ENCODE results near the gene CDK14. TPM values are rescaled to one million over a fixed set of nuclear protein-coding genes. Genes with fewer than 3 reads are reported as not detected.

CDK14 gene
- total and polyA plus RNA-seq, 2 donors (not counting 1 experiment from before 2014, with no cell fraction given): 23.6 to 41.1 TPM

- Histone ChIP-seq H3K27ac (ENCODE audit: insufficient read depth, low read length) (no peak overlapping the region), H3K9me3 (ENCODE audit: control insufficient read depth, insufficient read depth, low read depth, low read length) (no peaks in the 10 kb centered on the region), H2AFZ (ENCODE audit: low read length) (no peak overlapping the region), H3K4me1 (ENCODE audit: control insufficient read depth, extremely low read depth, insufficient read depth, low read length) (no peaks in the 10 kb centered on the region), H3K9ac (ENCODE audit: insufficient read depth, low read length) (no peak overlapping the region), H3K4me3 (replicated peaks in 1 of 4; ENCODE audit: control extremely low read depth in 1 of 4, insufficient read depth in 1 of 4, low read depth in 3 of 4, low read length in 4 of 4) (no peak overlapping the region), H4K20me1 (ENCODE audit: control insufficient read depth, extremely low read depth, insufficient read depth, low read length) (no peaks in the 10 kb centered on the region), H3K36me3 (ENCODE audit: control insufficient read depth, insufficient read depth, low read length) (no peaks in the 10 kb centered on the region), H3K79me2 (ENCODE audit: control insufficient read depth, insufficient read depth, low read length) (no peaks in the 10 kb centered on the region), H3K4me2 (ENCODE audit: extremely low read depth, insufficient read depth, low read length) (no peak overlapping the region), H3K27me3 (ENCODE audit: control insufficient read depth, insufficient read depth, low read length) (no peaks in the 10 kb centered on the region)
- TF ChIP-seq EZH2 (IDR thresholded peaks at IDR 0.05; ENCODE audit: low read length, missing control alignments): no peak
- no peak for TF ChIP-seq CTCF (conservative IDR thresholded peaks at IDR 0.05 in 1 of 2, IDR thresholded peaks at IDR 0.05 in 1 of 2; ENCODE audit: low read depth in 1 of 2, low read length in 2 of 2)
- DNase-seq (ENCODE audit: low read depth in 2 of 2): no peak
Measured at GRCh38 chr7:90894122-90894521, 298.0 kb downstream of the CDK14 start.

- H3K27me3 ChIP-seq (ENCODE audit: control insufficient read depth, insufficient read depth, low read length): no peaks in the 10 kb centered on the region
- H3K4me2 ChIP-seq (ENCODE audit: extremely low read depth, insufficient read depth, low read length): no peak overlapping the region
- H3K79me2 ChIP-seq (ENCODE audit: control insufficient read depth, insufficient read depth, low read length): no peaks in the 10 kb centered on the region
- no peak overlapping the region for H2AFZ ChIP-seq (ENCODE audit: low read length)
- no peak for DNase-seq (ENCODE audit: low read depth in 2 of 2)
- no peaks in the 10 kb centered on the region for H3K4me1 ChIP-seq (ENCODE audit: control insufficient read depth, extremely low read depth, insufficient read depth, low read length)
- no peaks in the 10 kb centered on the region for H4K20me1 ChIP-seq (ENCODE audit: control insufficient read depth, extremely low read depth, insufficient read depth, low read length)
- TF ChIP-seq EZH2 (IDR thresholded peaks at IDR 0.05; ENCODE audit: low read length, missing control alignments) (no peak), CTCF (conservative IDR thresholded peaks at IDR 0.05 in 1 of 2, IDR thresholded peaks at IDR 0.05 in 1 of 2; ENCODE audit: low read depth in 1 of 2, low read length in 2 of 2) (no peak)
- H3K27ac ChIP-seq (ENCODE audit: insufficient read depth, low read length): no peak overlapping the region
- no peaks in the 10 kb centered on the region for H3K36me3 ChIP-seq (ENCODE audit: control insufficient read depth, insufficient read depth, low read length)
- H3K9me3 ChIP-seq (ENCODE audit: control insufficient read depth, insufficient read depth, low read depth, low read length): no peaks in the 10 kb centered on the region
- H3K4me3 ChIP-seq (replicated peaks in 1 of 4; ENCODE audit: control extremely low read depth in 1 of 4, insufficient read depth in 1 of 4, low read depth in 3 of 4, low read length in 4 of 4): no peak overlapping the region
- H3K9ac ChIP-seq (ENCODE audit: insufficient read depth, low read length): no peak overlapping the region
Measured at GRCh38 chr7:90896458-90896857, 300.3 kb downstream of the CDK14 start.

- no peaks in the 10 kb centered on the region for H3K9me3 ChIP-seq (ENCODE audit: control insufficient read depth, insufficient read depth, low read depth, low read length)
- H3K4me2 ChIP-seq (ENCODE audit: extremely low read depth, insufficient read depth, low read length): no peak overlapping the region
- H3K9ac ChIP-seq (ENCODE audit: insufficient read depth, low read length): no peak overlapping the region
- H3K27me3 ChIP-seq (ENCODE audit: control insufficient read depth, insufficient read depth, low read length): no peaks in the 10 kb centered on the region
- no peaks in the 10 kb centered on the region for H3K36me3 ChIP-seq (ENCODE audit: control insufficient read depth, insufficient read depth, low read length)
- DNase-seq (ENCODE audit: low read depth in 2 of 2): peak in 1 of 2 donors; percentile 26
- no peaks in the 10 kb centered on the region for H3K79me2 ChIP-seq (ENCODE audit: control insufficient read depth, insufficient read depth, low read length)
- H4K20me1 ChIP-seq (ENCODE audit: control insufficient read depth, extremely low read depth, insufficient read depth, low read length): no peaks in the 10 kb centered on the region
- no peak overlapping the region for H3K27ac ChIP-seq (ENCODE audit: insufficient read depth, low read length)
- no peaks in the 10 kb centered on the region for H3K4me1 ChIP-seq (ENCODE audit: control insufficient read depth, extremely low read depth, insufficient read depth, low read length)
- no peak for TF ChIP-seq CTCF (conservative IDR thresholded peaks at IDR 0.05 in 1 of 2, IDR thresholded peaks at IDR 0.05 in 1 of 2; ENCODE audit: low read depth in 1 of 2, low read length in 2 of 2)
- H3K4me3 ChIP-seq (replicated peaks in 1 of 4; ENCODE audit: control extremely low read depth in 1 of 4, insufficient read depth in 1 of 4, low read depth in 3 of 4, low read length in 4 of 4): no peak overlapping the region
- no peak overlapping the region for H2AFZ ChIP-seq (ENCODE audit: low read length)
Measured at GRCh38 chr7:90897961-90898469, 301.9 kb downstream of the CDK14 start.

Measured in fibroblast of lung (primary cell).